PC-3 (cell line): Measurements from ENCODE around the gene MRPS9.

ENCODE experiments used
- EZH2 ChIP-seq: fragments of 300-600 bp; sonication (generic); IDR thresholded peaks from one replicate; pipeline ENCODE4 v1.6.1; 2017; ENCODE audit warnings: antibody characterized with exemption, mild to moderate bottlenecking, low read length; ENCODE audit not compliant: unreplicated experiment
- TF ChIP-seq, protein P1 (sequence below): fragments of 300-600 bp; sonication (generic); conservative IDR thresholded peaks from 2 replicates; pipeline ENCODE4 v1.5.1; 2017; ENCODE audit warnings: antibody characterized with exemption, low read depth, mild to moderate bottlenecking, low read length

- TF ChIP-seq, protein P1, sequence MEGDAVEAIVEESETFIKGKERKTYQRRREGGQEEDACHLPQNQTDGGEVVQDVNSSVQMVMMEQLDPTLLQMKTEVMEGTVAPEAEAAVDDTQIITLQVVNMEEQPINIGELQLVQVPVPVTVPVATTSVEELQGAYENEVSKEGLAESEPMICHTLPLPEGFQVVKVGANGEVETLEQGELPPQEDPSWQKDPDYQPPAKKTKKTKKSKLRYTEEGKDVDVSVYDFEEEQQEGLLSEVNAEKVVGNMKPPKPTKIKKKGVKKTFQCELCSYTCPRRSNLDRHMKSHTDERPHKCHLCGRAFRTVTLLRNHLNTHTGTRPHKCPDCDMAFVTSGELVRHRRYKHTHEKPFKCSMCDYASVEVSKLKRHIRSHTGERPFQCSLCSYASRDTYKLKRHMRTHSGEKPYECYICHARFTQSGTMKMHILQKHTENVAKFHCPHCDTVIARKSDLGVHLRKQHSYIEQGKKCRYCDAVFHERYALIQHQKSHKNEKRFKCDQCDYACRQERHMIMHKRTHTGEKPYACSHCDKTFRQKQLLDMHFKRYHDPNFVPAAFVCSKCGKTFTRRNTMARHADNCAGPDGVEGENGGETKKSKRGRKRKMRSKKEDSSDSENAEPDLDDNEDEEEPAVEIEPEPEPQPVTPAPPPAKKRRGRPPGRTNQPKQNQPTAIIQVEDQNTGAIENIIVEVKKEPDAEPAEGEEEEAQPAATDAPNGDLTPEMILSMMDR, result no peak
- no peak for TF ChIP-seq EZH2
Measured at GRCh38 chr2:105007367-105007766, 30.5 kb upstream of the MRPS9 start.
